Activated CD4-positive, alpha-beta T cell treated with anti-CD3 and anti-CD28 coated beads, Interleukin-2, amount 10 ng/mL, durations not matched to agents 7 days and 5 days (primary cell): ENCODE results near the gene RYR1. TPM values are rescaled to one million over a fixed set of nuclear protein-coding genes. Genes with fewer than 3 reads are reported as not detected.
"Not testable (repeated sequence)": the region's sequence is repeated elsewhere in the genome, so short reads cannot be mapped to it uniquely, and the experiment has no call there.

ENCODE experiments used
- CTCF ChIA-PET: fragments of 350-600 bp; sonication (Branson Sonifier 250); formaldehyde crosslinking; loops from one replicate; lab custom pipeline; 2021; ENCODE audit warnings: antibody characterized with exemption; lab: Charles Lee
- POLR2A ChIA-PET: fragments of 350-600 bp; sonication (Branson Sonifier 250); formaldehyde crosslinking; loops from one replicate; lab custom pipeline; 2021; ENCODE audit warnings: antibody characterized with exemption; lab: Charles Lee
- DNase-seq: peaks from one replicate; pipeline ENCODE4 v3.0.0-alpha.2; 2020
- H3K27ac Mint-ChIP-seq: one replicate; pipeline ENCODE4 v1.8.0; 2021; ENCODE audit warnings: mild to moderate bottlenecking, moderate library complexity, mixed read lengths
- H3K27me3 Mint-ChIP-seq: one replicate; pipeline ENCODE4 v1.8.0; 2021; ENCODE audit warnings: mixed read lengths
- H3K36me3 Mint-ChIP-seq: one replicate; pipeline ENCODE4 v1.8.0; 2021; ENCODE audit warnings: low read depth, mixed read lengths
- H3K4me1 Mint-ChIP-seq: one replicate; pipeline ENCODE4 v1.8.0; 2021; ENCODE audit warnings: mixed read lengths
- H3K4me3 Mint-ChIP-seq: one replicate; pipeline ENCODE4 v1.8.0; 2021; ENCODE audit warnings: mild to moderate bottlenecking, moderate library complexity, mixed read lengths
- H3K9me3 Mint-ChIP-seq: one replicate; pipeline ENCODE4 v1.8.0; 2021; ENCODE audit warnings: mixed read lengths
- total RNA-seq, 2 experiments: library from RNA; stranded (reverse); gene quantifications; one replicate each; pipeline ENCODE4 v1.2.3, GENCODE V29; 2021

RYR1 gene
- total RNA-seq, 2 experiments from 2014 or later = 0.79 to 1.0 TPM

DNA sequence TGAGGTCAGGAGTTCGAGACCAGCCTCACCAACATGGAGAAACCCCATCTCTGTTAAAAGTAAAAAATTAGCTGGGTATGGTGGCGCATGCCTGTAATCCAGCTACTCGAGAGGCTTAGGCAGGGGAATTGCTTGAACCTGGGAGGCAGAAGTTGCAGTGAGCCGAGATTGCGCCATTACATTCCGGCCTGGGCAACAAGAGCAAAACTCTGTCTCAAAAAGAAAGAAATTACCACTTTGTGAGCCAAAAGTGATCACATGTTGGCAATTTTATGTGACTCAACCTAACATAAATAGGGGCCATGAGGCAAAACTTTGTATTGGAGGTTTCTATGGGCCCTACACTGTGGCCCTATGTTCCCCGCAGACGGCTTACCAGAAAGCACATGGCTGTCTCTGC lies 112.1 kb downstream of the RYR1 start:
- peaks cover 5% of the 10 kb centered on the region for H3K36me3 Mint-ChIP-seq
- H3K27me3 Mint-ChIP-seq = peaks cover 2% of the 10 kb centered on the region
- no peak overlapping the region for H3K4me3 Mint-ChIP-seq
- H3K27ac Mint-ChIP-seq = peak overlapping the region; percentile 25
- no peak for DNase-seq
- H3K9me3 Mint-ChIP-seq = peaks cover 5% of the 10 kb centered on the region
- ChIA-PET POLR2A (no interaction called here), CTCF (interaction anchor here (1.5 to 2.1 kb wide), 2 partner anchors 74 to 118 kb away, joined by 3 to 6 read pairs; partner anchors contain the start of gene EIF3K)
- peaks cover 30% of the 10 kb centered on the region for H3K4me1 Mint-ChIP-seq

DNA sequence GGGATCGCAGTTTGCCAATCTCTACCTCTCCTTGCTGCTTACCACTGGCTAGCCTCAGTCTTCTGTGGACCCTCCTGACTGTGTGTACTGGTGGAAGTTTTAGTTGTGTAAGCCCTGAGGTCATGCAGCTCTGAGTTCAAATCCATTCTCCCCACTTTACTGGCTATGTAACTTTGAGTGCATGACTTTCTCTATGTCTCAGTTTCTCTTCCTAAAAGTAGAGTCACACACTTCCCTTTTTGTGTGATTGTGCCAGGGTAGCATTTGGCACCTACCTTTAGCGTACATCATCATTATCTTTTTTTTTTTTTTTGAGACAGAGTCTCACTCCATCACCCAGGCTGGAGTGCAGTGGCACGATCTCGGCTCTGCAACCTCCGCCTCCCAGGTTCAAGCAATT lies 113.9 kb downstream of the RYR1 start:
- Mint-ChIP-seq H3K36me3 (no peaks in the 10 kb centered on the region), H3K27ac (no peak overlapping the region), H3K27me3 (peaks cover 7% of the 10 kb centered on the region), H3K4me3 (no peak overlapping the region), H3K9me3 (no peaks in the 10 kb centered on the region), H3K4me1 (peaks cover 30% of the 10 kb centered on the region)
- DNase-seq = no peak
- ChIA-PET CTCF (interaction anchor here (1.8 kb wide), 1 partner anchor 87 kb away, joined by 4 read pairs; no protein-coding TSS in a partner anchor), POLR2A (no interaction called here)

DNA sequence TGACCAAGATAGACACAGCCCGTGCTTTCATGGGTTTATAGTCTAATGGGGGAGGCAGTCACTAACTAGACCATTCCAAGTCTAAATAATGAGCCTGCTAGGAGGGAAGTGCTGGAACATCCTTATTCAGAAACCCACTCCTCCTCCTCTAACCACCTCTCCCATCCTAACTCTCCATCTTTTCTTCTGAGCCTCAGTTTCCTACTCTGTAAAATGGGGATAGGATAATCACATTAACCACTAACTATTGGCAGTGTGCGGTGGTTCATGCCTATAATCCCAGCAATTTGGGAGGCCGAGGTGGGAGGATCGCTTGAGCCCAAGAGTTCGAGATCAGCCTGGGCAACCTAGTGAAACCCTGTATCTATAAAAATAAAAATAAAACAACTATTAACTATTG lies 115.6 kb downstream of the RYR1 start:
- H3K36me3 Mint-ChIP-seq = no peaks in the 10 kb centered on the region
- H3K27ac Mint-ChIP-seq = no peak overlapping the region
- H3K27me3 Mint-ChIP-seq = peaks cover 7% of the 10 kb centered on the region
- DNase-seq = no peak
- POLR2A ChIA-PET = no interaction called here
- CTCF ChIA-PET = interaction anchor here (0.6 kb wide), 1 partner anchor 145 kb away, joined by 3 read pairs; no protein-coding TSS in a partner anchor
- H3K9me3 Mint-ChIP-seq = no peaks in the 10 kb centered on the region
- H3K4me3 Mint-ChIP-seq = no peak overlapping the region
- H3K4me1 Mint-ChIP-seq = peaks cover 25% of the 10 kb centered on the region

DNA sequence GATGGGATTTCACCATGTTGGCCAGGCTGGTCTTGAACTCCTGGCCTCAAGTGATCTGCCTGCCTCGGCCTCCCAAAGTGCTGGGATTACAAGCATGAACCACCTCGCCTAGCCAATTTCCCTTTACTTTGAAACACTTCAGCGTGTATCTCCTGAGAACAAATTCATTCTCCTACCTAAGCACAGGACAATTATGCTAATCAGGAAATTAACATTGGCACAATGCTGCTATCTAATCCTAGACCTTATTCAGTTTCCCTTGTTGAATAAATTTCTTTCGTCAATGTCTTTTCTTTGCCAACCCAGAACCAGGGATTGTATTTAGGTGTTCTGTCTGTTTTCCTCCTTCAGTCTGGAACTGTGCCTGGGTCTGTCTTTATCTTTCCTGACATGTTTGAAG lies 116.5 kb downstream of the RYR1 start:
- H3K36me3 Mint-ChIP-seq = no peaks in the 10 kb centered on the region
- POLR2A ChIA-PET = no interaction called here
- DNase-seq = no peak
- CTCF ChIA-PET = no interaction called here
- H3K9me3 Mint-ChIP-seq = no peaks in the 10 kb centered on the region
- H3K4me1 Mint-ChIP-seq = peaks cover 21% of the 10 kb centered on the region
- no peak overlapping the region for H3K4me3 Mint-ChIP-seq
- H3K27ac Mint-ChIP-seq = no peak overlapping the region
- peaks cover 7% of the 10 kb centered on the region for H3K27me3 Mint-ChIP-seq

DNA sequence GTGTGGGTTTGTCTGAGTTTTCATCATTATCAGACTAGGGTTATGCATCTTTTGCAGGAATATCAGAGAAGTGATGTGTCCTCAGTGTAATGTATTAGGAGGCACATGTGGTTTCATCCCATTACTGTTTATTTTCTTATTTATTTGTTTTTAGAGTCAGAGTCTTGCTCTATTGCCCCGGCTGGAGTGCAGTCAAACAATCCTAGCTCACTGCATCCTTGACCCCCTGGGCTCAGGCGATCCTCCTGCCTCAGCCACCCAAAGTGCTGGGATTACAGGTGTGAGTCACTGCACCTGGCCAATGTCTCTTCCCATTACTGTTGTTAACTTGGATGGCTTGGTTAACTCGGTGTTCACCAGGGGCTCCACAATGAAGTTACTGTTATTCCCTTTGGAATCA lies 116.9 kb downstream of the RYR1 start:
- Mint-ChIP-seq H3K4me1 (peaks cover 21% of the 10 kb centered on the region), H3K4me3 (no peak overlapping the region), H3K27ac (no peak overlapping the region), H3K36me3 (no peaks in the 10 kb centered on the region), H3K27me3 (peaks cover 8% of the 10 kb centered on the region), H3K9me3 (no peaks in the 10 kb centered on the region)
- ChIA-PET CTCF (no interaction called here), POLR2A (no interaction called here)
- DNase-seq = no peak

DNA sequence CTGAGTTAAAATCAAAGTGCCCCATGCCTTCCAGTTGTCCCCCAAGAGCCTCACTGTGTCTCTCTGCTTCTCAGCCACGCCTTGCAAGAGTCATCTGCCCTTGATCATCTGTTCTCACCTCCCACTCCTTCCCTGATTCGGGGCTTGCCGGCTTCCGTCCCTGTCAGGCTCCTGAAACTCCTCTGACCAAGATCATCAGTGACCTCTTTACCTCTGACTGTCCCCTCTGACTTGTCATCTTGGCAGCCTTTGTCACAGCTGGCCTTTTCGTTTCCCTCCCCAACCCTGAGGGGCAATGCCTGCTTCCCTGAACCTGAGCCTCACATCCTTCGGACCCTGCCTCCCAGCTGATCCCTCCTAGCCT lies 117.9 kb downstream of the RYR1 start:
- DNase-seq = no peak
- H3K27me3 Mint-ChIP-seq = peaks cover 11% of the 10 kb centered on the region
- ChIA-PET CTCF (interaction anchor here (0.6 kb wide), 1 partner anchor 96 kb away, joined by 4 read pairs; no protein-coding TSS in a partner anchor), POLR2A (interaction anchor here (0.5 to 0.6 kb wide), 2 partner anchors 42 to 306 kb away, joined by 3 to 4 read pairs; no protein-coding TSS in a partner anchor)
- H3K27ac Mint-ChIP-seq = peak overlapping the region; percentile 34
- H3K4me1 Mint-ChIP-seq = peaks cover 21% of the 10 kb centered on the region
- no peaks in the 10 kb centered on the region for H3K36me3 Mint-ChIP-seq
- no peak overlapping the region for H3K4me3 Mint-ChIP-seq
- H3K9me3 Mint-ChIP-seq = no peaks in the 10 kb centered on the region

DNA sequence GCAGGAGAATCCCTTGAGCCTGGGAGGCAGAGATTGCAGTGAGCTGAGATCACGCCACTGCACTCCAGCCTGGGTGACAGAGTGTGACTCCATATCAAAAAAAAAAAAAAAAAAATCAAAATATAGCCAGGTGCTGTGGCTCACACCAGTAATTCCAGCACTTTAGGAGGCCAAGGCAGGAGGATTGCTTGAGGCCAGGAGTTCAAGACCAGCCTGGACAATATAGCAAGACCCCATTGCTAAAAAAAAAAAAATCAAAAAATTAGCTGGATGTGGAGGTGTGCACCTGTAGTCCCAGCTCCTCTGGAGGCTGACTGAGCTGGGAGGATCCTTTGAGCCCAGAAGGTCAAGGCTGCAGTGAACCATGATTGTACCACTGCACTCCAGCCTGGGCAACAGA lies 119.7 kb downstream of the RYR1 start:
- POLR2A ChIA-PET, H3K27ac Mint-ChIP-seq, DNase-seq, H3K4me3 Mint-ChIP-seq, H3K36me3 Mint-ChIP-seq, H3K9me3 Mint-ChIP-seq: not testable (repeated sequence)
- Mint-ChIP-seq H3K4me1 (peaks cover 29% of the 10 kb centered on the region), H3K27me3 (peaks cover 11% of the 10 kb centered on the region)
- CTCF ChIA-PET = interaction anchor here (0.7 to 1.2 kb wide), 2 partner anchors 18 to 81 kb away, joined by 3 read pairs; no protein-coding TSS in a partner anchor

DNA sequence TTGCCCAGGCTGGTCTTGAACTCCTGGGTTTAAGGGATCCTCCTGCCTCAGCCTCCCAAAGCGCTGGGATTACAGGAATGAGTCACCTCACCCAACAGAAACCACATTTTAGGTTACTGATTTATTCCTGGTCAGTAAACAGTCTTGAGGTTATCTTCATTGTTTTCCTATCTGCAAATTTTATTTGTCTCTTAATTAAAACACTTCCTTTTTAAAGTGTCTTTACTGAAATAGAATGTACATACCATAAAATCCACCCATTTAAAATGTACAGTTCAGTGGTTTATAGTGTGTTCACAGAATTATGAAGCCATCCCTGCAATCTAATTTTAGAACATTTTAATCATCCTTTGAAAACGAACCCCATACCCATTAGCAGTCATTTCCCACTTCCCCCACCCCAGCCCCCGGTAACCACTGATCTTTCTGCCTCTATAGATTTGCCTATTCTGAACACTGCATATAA lies 121.2 kb downstream of the RYR1 start:
- no peak for DNase-seq
- ChIA-PET CTCF (interaction anchor here (0.6 kb wide), 1 partner anchor 31 kb away, joined by 3 read pairs; no protein-coding TSS in a partner anchor), POLR2A (no interaction called here)
- peaks cover 37% of the 10 kb centered on the region for H3K4me1 Mint-ChIP-seq
- no peaks in the 10 kb centered on the region for H3K36me3 Mint-ChIP-seq
- no peak overlapping the region for H3K27ac Mint-ChIP-seq
- no peak overlapping the region for H3K4me3 Mint-ChIP-seq
- no peaks in the 10 kb centered on the region for H3K9me3 Mint-ChIP-seq
- H3K27me3 Mint-ChIP-seq = peaks cover 11% of the 10 kb centered on the region

DNA sequence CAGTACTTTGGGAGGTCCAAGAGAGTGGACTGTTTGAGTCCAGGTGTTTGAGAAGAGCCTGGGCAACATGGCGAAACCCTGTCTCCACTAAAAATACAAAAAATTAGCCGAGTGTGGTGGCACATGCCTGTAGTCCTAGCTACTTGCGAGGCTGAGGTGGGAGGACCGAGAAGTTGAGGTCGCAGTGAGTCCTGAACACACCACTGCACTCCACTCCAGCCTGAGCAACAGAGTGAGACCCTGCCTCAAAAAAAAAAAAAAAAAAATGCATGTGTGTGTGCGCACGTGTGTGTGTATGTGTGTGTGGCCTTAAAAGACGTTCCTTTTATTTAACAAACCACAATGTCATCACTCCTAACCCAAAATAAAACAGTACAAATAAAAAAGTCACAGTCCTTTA lies 121.7 kb downstream of the RYR1 start:
- H3K36me3 Mint-ChIP-seq = no peaks in the 10 kb centered on the region
- POLR2A ChIA-PET = interaction anchor here (0.5 kb wide), 1 partner anchor 79 kb away, joined by 4 read pairs; no protein-coding TSS in a partner anchor
- no peak overlapping the region for H3K27ac Mint-ChIP-seq
- peaks cover 10% of the 10 kb centered on the region for H3K27me3 Mint-ChIP-seq
- no peak overlapping the region for H3K4me3 Mint-ChIP-seq
- CTCF ChIA-PET = interaction anchor here (0.6 to 1.0 kb wide), 2 partner anchors 32 to 63 kb away, joined by 3 read pairs; partner anchors contain the start of gene EIF3K
- H3K4me1 Mint-ChIP-seq = peaks cover 42% of the 10 kb centered on the region
- no peaks in the 10 kb centered on the region for H3K9me3 Mint-ChIP-seq
- DNase-seq = no peak

DNA sequence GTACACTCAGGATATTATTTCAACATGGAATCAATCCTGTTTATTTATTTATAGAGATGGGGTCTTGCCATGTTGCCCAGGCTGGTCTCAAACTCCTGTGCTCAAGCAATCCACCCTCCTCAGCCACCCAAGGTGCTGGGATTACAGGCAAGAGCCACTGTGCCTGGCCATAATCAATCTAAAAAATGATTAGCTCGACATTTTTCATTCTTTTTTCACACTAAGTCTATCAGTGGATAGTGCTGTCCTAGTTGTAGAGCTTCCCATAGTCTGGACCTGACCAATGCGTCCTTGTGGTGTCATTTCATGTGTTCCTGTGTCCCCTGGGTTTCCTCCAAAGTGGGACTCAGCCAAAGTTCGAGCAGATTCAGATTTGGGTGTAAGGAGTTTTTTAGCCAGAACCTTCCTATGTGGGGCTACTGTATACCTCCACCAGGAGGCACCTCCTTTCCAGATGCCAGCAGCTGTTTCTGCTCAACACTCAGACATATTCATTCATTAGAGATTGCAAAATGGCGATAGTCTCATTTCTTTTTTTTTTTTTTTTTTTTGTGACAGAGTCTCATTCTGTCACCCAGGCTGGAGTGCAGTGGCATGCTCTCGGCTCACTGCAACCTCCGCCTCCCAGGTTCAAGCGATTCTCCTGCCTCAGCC lies 123.2 kb downstream of the RYR1 start:
- Mint-ChIP-seq H3K27me3 (peaks cover 6% of the 10 kb centered on the region), H3K36me3 (no peaks in the 10 kb centered on the region), H3K27ac (peak overlapping the region; percentile 76), H3K9me3 (no peaks in the 10 kb centered on the region), H3K4me3 (no peak overlapping the region), H3K4me1 (peaks cover 41% of the 10 kb centered on the region)
- ChIA-PET CTCF (interaction anchor here (0.6 to 2.5 kb wide), 6 partner anchors 23 to 395 kb away, joined by 3 to 8 read pairs (median 5); partner anchors contain the start of genes EIF3K and FAM98C), POLR2A (interaction anchor here (0.5 kb wide), 1 partner anchor 62 kb away, joined by 3 read pairs; no protein-coding TSS in a partner anchor)
- DNase-seq = no peak

DNA sequence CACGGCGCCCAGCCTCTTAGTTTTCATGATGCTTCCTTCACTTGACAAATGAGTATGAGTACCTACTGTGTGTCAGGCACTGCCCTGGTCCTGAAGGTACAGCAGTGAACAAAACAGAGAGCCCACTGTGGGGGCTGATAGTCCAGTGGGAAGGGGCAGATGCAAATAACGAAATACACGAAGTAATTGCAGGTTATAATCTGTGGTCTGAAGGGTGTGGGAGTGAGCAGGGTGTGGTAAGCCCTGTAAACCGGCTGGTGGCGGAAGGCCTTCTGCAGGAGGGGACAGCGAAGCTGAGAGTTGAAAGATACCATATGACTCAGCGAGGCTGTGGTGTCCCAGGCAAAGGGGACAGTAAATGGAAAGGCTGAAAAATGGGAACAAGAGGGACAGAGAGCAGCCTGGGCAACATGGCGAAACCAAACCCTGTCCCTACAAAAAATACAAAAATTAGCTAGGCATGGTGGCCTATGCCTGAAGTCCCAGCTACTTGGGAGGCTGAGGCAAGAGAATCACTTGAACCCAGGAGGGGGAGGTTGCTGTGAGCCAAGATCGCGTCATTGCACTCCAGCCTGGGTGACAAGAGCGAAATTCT lies 123.8 kb downstream of the RYR1 start:
- Mint-ChIP-seq H3K4me3 (no peak overlapping the region), H3K9me3 (no peaks in the 10 kb centered on the region), H3K27me3 (peaks cover 10% of the 10 kb centered on the region), H3K27ac (peak overlapping the region; percentile 76), H3K4me1 (peaks cover 46% of the 10 kb centered on the region), H3K36me3 (no peaks in the 10 kb centered on the region)
- ChIA-PET POLR2A (interaction anchor here (0.5 kb wide), 1 partner anchor 61 kb away, joined by 3 read pairs; no protein-coding TSS in a partner anchor), CTCF (interaction anchor here (1.6 to 2.5 kb wide), 4 partner anchors 24 to 155 kb away, joined by 4 to 8 read pairs (median 6); partner anchors contain the start of gene FAM98C)
- DNase-seq = peak; percentile 23

DNA sequence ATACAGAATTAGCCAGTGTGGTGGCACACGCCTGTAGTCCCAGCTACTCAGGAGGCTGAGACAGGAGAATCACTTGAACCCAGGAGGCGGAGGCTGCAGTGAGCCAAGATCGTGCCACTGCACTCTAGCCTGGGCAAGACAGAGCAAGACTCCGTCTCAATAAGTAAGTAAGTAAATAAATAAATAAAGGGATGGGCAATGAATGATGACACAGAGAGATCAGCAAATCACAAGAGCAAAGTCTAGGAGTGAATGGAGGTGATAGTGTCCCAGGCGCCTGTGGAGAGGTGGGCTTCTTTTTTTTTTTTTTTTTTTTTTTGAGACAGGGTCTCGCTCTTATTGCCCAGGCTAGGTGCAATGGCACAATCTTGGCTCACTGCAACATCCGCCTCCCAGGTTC lies 125.4 kb downstream of the RYR1 start:
- H3K9me3 Mint-ChIP-seq, POLR2A ChIA-PET: not testable (repeated sequence)

More for the DNA sequence above, 125.4 kb downstream of the RYR1 start:
- H3K4me3 Mint-ChIP-seq, H3K27ac Mint-ChIP-seq, DNase-seq, H3K36me3 Mint-ChIP-seq: not testable (repeated sequence)
- peaks cover 50% of the 10 kb centered on the region for H3K4me1 Mint-ChIP-seq
- H3K27me3 Mint-ChIP-seq = peaks cover 26% of the 10 kb centered on the region
- CTCF ChIA-PET = interaction anchor here (2.1 kb wide), 1 partner anchor 107 kb away, joined by 4 read pairs; no protein-coding TSS in a partner anchor
